GM15510 (cell line): Measurements from ENCODE around the gene GALNT18.

ENCODE experiments used
- POLR2A ChIP-seq: IDR thresholded peaks from 3 replicates; pipeline ENCODE4 v1.6.1; 2011; ENCODE audit warnings: borderline replicate concordance; ENCODE audit not compliant: insufficient read length; ENCODE audit errors: extremely low read depth

GALNT18 gene

GRCh38 chr11:11607772-11608171 lies 14.0 kb downstream of the GALNT18 start:
- no peak for TF ChIP-seq POLR2A

GRCh38 chr11:11605821-11606450 lies 15.9 kb downstream of the GALNT18 start:
- TF ChIP-seq POLR2A = no peak

- TF ChIP-seq POLR2A = no peak
These were observed 16.6 kb downstream of the GALNT18 start for GRCh38 chr11:11605181-11605580.

GRCh38 chr11:11604370-11604990 lies 17.3 kb downstream of the GALNT18 start:
- TF ChIP-seq POLR2A = no peak

GRCh38 chr11:11602011-11602410 lies 19.8 kb downstream of the GALNT18 start:
- TF ChIP-seq POLR2A = no peak

- TF ChIP-seq POLR2A = no peak
These were observed 21.5 kb downstream of the GALNT18 start for GRCh38 chr11:11600288-11600687.

GRCh38 chr11:11598243-11598642 lies 23.6 kb downstream of the GALNT18 start:
- TF ChIP-seq POLR2A = no peak

- no peak for TF ChIP-seq POLR2A
These were observed 27.6 kb downstream of the GALNT18 start for GRCh38 chr11:11594162-11594561.

- no peak for TF ChIP-seq POLR2A
These were observed 29.6 kb downstream of the GALNT18 start for GRCh38 chr11:11592146-11592684.

- no peak for TF ChIP-seq POLR2A
These were observed 32.4 kb downstream of the GALNT18 start for GRCh38 chr11:11589437-11589836.

- TF ChIP-seq POLR2A = no peak
These were observed 32.9 kb downstream of the GALNT18 start for GRCh38 chr11:11588891-11589290.

- no peak for TF ChIP-seq POLR2A
These were observed 33.6 kb downstream of the GALNT18 start for GRCh38 chr11:11588243-11588642.

- no peak for TF ChIP-seq POLR2A
These were observed 34.7 kb downstream of the GALNT18 start for GRCh38 chr11:11587122-11587521.

- TF ChIP-seq POLR2A = no peak
These were observed 35.3 kb downstream of the GALNT18 start for GRCh38 chr11:11586465-11586864.

- TF ChIP-seq POLR2A = no peak
These were observed 36.9 kb downstream of the GALNT18 start for GRCh38 chr11:11584937-11585336.

GRCh38 chr11:11584530-11584810 lies 37.3 kb downstream of the GALNT18 start:
- TF ChIP-seq POLR2A = no peak
